ENCODE results near the gene AOAH. TPM values are rescaled to one million over a fixed set of nuclear protein-coding genes. Genes with fewer than 3 reads are reported as not detected.

Gene AOAH
- total and polyA plus RNA-seq, 2 of the 4 experiments (the other 2 are of a cell fraction), result not detected

DNA sequence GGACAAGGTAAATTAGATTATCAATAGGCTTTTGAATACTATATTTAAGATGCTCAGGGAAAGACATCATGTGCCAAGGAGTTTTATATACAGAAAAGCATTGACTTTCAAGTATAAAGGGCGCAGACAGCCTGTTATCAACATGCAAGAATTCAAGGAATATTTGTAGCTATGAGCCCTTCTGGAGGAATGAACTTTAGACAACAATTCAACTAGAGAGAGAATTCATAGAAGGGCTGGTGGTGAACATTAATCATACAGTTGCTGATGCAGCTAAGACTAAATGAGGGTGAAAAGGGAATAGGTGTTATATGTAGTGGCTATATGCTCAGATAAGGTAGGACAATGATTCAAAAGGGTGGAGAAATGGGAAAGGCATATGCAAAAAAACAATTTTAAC is 41.2 kb downstream of the AOAH start:
- H4K20me1 ChIP-seq (ENCODE audit: insufficient read depth, low read length), result no peaks in the 10 kb centered on the region
- no peak overlapping the region for H2AK9ac ChIP-seq (replicated peaks; ENCODE audit: low read depth, low read length, poor library complexity)
- H3K79me1 ChIP-seq (ENCODE audit: low read depth in 1 of 2, low read length in 2 of 2), result no peaks in the 10 kb centered on the region
- H3K56ac ChIP-seq (ENCODE audit: extremely low read depth, insufficient read depth, low read length), result no peak overlapping the region
- no peak overlapping the region for H2BK120ac ChIP-seq (ENCODE audit: low read depth, low read length)
- H3K14ac ChIP-seq (replicated peaks; ENCODE audit: low read depth, low read length), result no peak overlapping the region
- no peak overlapping the region for H2AK5ac ChIP-seq (ENCODE audit: low read depth, low read length)
- CTCF ChIA-PET, result interaction anchor here (2.1 kb wide), 1 partner anchor 13 kb away, joined by 6 read pairs; no protein-coding TSS in a partner anchor
- H3K27me3 ChIP-seq (ENCODE audit: control insufficient read depth, insufficient read depth, low read length), result peaks cover under 1% of the 10 kb centered on the region; the same call in 1 of the 2 replicates
- dilution Hi-C loops (cut with HindIII; ENCODE audit: low sequenced_read_pairs, unreplicated experiment), result no loop called here
- H4K91ac ChIP-seq (ENCODE audit: insufficient read depth, low read depth, low read length), result no peak overlapping the region
- no peaks in the 10 kb centered on the region for H3K36me3 ChIP-seq (ENCODE audit: control insufficient read depth, insufficient read depth, low read length)
- ATAC-seq (ENCODE audit: low read depth) (no peak), DNase-seq (no peak)
- TF ChIP-seq BHLHE40 (IDR thresholded peaks at IDR 0.05; ENCODE audit: low read depth, low read length), result no peak
- TF ChIP-seq, protein P1, sequence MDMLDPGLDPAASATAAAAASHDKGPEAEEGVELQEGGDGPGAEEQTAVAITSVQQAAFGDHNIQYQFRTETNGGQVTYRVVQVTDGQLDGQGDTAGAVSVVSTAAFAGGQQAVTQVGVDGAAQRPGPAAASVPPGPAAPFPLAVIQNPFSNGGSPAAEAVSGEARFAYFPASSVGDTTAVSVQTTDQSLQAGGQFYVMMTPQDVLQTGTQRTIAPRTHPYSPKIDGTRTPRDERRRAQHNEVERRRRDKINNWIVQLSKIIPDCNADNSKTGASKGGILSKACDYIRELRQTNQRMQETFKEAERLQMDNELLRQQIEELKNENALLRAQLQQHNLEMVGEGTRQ (IDR thresholded peaks at IDR 0.05; ENCODE audit: low read depth, low read length), result no peak
- TF ChIP-seq CEBPB (IDR thresholded peaks at IDR 0.05; ENCODE audit: low read depth, low read length), result no peak
- no peak for TF ChIP-seq CHD1 (IDR thresholded peaks at IDR 0.05; ENCODE audit: low read depth, low read length)
- TF ChIP-seq MAZ (IDR thresholded peaks at IDR 0.05; ENCODE audit: borderline replicate concordance, low read depth, low read length), result no peak
- no peak for TF ChIP-seq POLR2A (IDR thresholded peaks at IDR 0.05; ENCODE audit: low read depth, low read length)
- no peak for TF ChIP-seq MAFK (IDR thresholded peaks at IDR 0.05; ENCODE audit: low read depth, low read length)
- TF ChIP-seq FOS (IDR thresholded peaks at IDR 0.05; ENCODE audit: low read depth, low read length), result no peak
- TF ChIP-seq MXI1 (IDR thresholded peaks at IDR 0.05; ENCODE audit: borderline replicate concordance, low read depth, low read length), result no peak
- TF ChIP-seq NFE2L2 (IDR thresholded peaks at IDR 0.05; ENCODE audit: low read depth, low read length), result no peak
- TF ChIP-seq, protein P2, sequence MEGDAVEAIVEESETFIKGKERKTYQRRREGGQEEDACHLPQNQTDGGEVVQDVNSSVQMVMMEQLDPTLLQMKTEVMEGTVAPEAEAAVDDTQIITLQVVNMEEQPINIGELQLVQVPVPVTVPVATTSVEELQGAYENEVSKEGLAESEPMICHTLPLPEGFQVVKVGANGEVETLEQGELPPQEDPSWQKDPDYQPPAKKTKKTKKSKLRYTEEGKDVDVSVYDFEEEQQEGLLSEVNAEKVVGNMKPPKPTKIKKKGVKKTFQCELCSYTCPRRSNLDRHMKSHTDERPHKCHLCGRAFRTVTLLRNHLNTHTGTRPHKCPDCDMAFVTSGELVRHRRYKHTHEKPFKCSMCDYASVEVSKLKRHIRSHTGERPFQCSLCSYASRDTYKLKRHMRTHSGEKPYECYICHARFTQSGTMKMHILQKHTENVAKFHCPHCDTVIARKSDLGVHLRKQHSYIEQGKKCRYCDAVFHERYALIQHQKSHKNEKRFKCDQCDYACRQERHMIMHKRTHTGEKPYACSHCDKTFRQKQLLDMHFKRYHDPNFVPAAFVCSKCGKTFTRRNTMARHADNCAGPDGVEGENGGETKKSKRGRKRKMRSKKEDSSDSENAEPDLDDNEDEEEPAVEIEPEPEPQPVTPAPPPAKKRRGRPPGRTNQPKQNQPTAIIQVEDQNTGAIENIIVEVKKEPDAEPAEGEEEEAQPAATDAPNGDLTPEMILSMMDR (conservative IDR thresholded peaks at IDR 0.05; ENCODE audit: low read depth, low read length), result no peak
- TF ChIP-seq, protein P3, sequence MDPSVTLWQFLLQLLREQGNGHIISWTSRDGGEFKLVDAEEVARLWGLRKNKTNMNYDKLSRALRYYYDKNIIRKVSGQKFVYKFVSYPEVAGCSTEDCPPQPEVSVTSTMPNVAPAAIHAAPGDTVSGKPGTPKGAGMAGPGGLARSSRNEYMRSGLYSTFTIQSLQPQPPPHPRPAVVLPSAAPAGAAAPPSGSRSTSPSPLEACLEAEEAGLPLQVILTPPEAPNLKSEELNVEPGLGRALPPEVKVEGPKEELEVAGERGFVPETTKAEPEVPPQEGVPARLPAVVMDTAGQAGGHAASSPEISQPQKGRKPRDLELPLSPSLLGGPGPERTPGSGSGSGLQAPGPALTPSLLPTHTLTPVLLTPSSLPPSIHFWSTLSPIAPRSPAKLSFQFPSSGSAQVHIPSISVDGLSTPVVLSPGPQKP (IDR thresholded peaks at IDR 0.05; ENCODE audit: borderline replicate concordance, low read depth, low read length), result no peak
- TF ChIP-seq SMC3 (IDR thresholded peaks at IDR 0.05; ENCODE audit: low read depth, low read length), result no peak
- no peak for TF ChIP-seq RFX5 (IDR thresholded peaks at IDR 0.05; ENCODE audit: low read depth, low read length)
- no peak for TF ChIP-seq RAD21 (IDR thresholded peaks at IDR 0.05; ENCODE audit: low read length)
- TF ChIP-seq RCOR1 (IDR thresholded peaks at IDR 0.05; ENCODE audit: insufficient replicate concordance, low read length), result no peak
- H3K4me1 ChIP-seq (ENCODE audit: control insufficient read depth, insufficient read depth, low read length), result no peaks in the 10 kb centered on the region
- H2BK5ac ChIP-seq (ENCODE audit: low read depth, low read length, poor library complexity, severe bottlenecking), result no peak overlapping the region
- H2BK15ac ChIP-seq (ENCODE audit: low read depth, low read length), result no peak overlapping the region
- no peak overlapping the region for H3K18ac ChIP-seq (ENCODE audit: low read depth, low read length)
- no peak overlapping the region for H3K4me3 ChIP-seq (ENCODE audit: insufficient read depth, low read depth, low read length)
- no peak overlapping the region for H2AFZ ChIP-seq (replicated peaks; ENCODE audit: low read length, poor library complexity)
- no peak overlapping the region for H3K4me2 ChIP-seq (ENCODE audit: low read depth, low read length)
- H3K4ac ChIP-seq (ENCODE audit: low read depth, low read length), result no peak overlapping the region
- POLR2A ChIA-PET (ENCODE audit: unreplicated experiment), result no interaction called here
- in situ Hi-C loops (cut with MboI; ENCODE audit: low sequenced_read_pairs), result loop anchor here (25.0 kb wide), 1 partner anchor 504 kb away; no protein-coding TSS in a partner anchor
- H3K9ac ChIP-seq (ENCODE audit: low read depth, low read length), result no peak overlapping the region
- H4K5ac ChIP-seq (ENCODE audit: low read depth, low read length), result no peak overlapping the region
- no peaks in the 10 kb centered on the region for H3K9me3 ChIP-seq (ENCODE audit: control insufficient read depth, insufficient read depth, low read length)
- H3K23ac ChIP-seq (ENCODE audit: low read depth, low read length), result no peak overlapping the region
- H2BK20ac ChIP-seq (ENCODE audit: low read depth, low read length), result no peak overlapping the region
- no peak overlapping the region for H3K27ac ChIP-seq (ENCODE audit: insufficient read depth, low read length)
- WGBS, 2 experiments (ENCODE audit: extremely low coverage in 2 of 2, insufficient read length in 1 of 2), result no CpG with 5 or more reads among the region's 1 CpG
- H4K8ac ChIP-seq (ENCODE audit: low read depth in 2 of 2, low read length in 2 of 2), result no peak overlapping the region
- intact Hi-C loops (cut with micrococcal nuclease), result no loop called here
- no peaks in the 10 kb centered on the region for H3K9me1 ChIP-seq (ENCODE audit: insufficient read depth, low read length)
- no TSS peak for BruUV-seq (replicated peaks)

Data from IMR-90 (cell line).